HepG2 (cell line): Measurements from ENCODE around the gene FOXJ2. TPM values are rescaled to one million over a fixed set of nuclear protein-coding genes. Genes with fewer than 3 reads are reported as not detected.

ENCODE experiments used
- AGO2 ChIP-seq: fragments of 200-400 bp; formaldehyde crosslinking; optimal IDR thresholded peaks from 2 replicates; pipeline ENCODE3; 2017; ENCODE audit warnings: mild to moderate bottlenecking, low read depth, low read length, moderate library complexity
- EED ChIP-seq: sonication (generic); formaldehyde crosslinking; IDR thresholded peaks from 2 replicates; pipeline ENCODE4 v1.5.0; 2020; ENCODE audit warnings: mild to moderate bottlenecking, missing genetic modification reagents
- HNRNPUL1 ChIP-seq: fragments of 200-400 bp; formaldehyde crosslinking; IDR thresholded peaks from 2 replicates; pipeline ENCODE4 v1.6.1; 2017; ENCODE audit warnings: low read depth, mild to moderate bottlenecking, low read length, moderate library complexity
- TARDBP ChIP-seq: sonication (generic); formaldehyde crosslinking; IDR thresholded peaks from 2 replicates; pipeline ENCODE4 v1.8.0; 2022; ENCODE audit warnings: mild to moderate bottlenecking, missing genetic modification reagents
- TCF12 ChIP-seq, 2 experiments: fragments of 450-650 bp in 1 of 2; sonication (generic) in 1 of 2; formaldehyde crosslinking in 1 of 2; IDR thresholded peaks; 2 replicates each; pipeline versions ENCODE4 v1.6.1 to v1.8.0; 2017 to 2022; ENCODE audit warnings: antibody characterized with exemption in 1 of 2, mild to moderate bottlenecking in 1 of 2, missing genetic modification reagents in 1 of 2, moderate library complexity in 1 of 2
- YY1 ChIP-seq: IDR thresholded peaks from 2 replicates; pipeline ENCODE4 v1.6.1; 2011; ENCODE audit warnings: low read length, low read depth, moderate library complexity, mild to moderate bottlenecking; ENCODE audit not compliant: insufficient read depth, insufficient replicate concordance
- ZBTB42 ChIP-seq: sonication (generic); formaldehyde crosslinking; IDR thresholded peaks from 2 replicates; pipeline ENCODE4 v1.5.0; 2020; ENCODE audit warnings: mild to moderate bottlenecking, missing genetic modification reagents
- ZBTB7B ChIP-seq: sonication (generic); formaldehyde crosslinking; IDR thresholded peaks from 2 replicates; pipeline ENCODE4 v1.4.0; 2020; ENCODE audit warnings: missing genetic modification reagents
- ZNF333 ChIP-seq: sonication (generic); formaldehyde crosslinking; IDR thresholded peaks from 2 replicates; pipeline ENCODE4 v1.4.0; 2020; ENCODE audit warnings: mild to moderate bottlenecking, missing genetic modification reagents, borderline replicate concordance
- polyA plus RNA-seq, 8 experiments: library from polyadenylated mRNA; depleted of rRNA in 3 of 8; stranded (reverse) in 7 of 8; unstranded in 1 of 8; fragments of >200 nt; fragmentation: Illumina TruSeq in 4 of 8; extraction: Trizol in 4 of 8; gene quantifications; 2 replicates each; pipeline versions ENCODE4 v1.2.1 to v1.2.3, GENCODE V29; 2011 to 2016; ENCODE audit warnings: low read depth in 4 of 8, missing spikeins in 1 of 8, mixed read lengths in 1 of 8; ENCODE audit not compliant: insufficient read depth in 1 of 8
- total RNA-seq, 5 experiments: library from RNA; depleted of rRNA; stranded (reverse); fragments of >200 nt; fragmentation: Illumina TruSeq; extraction: Trizol; gene quantifications; 2 replicates each; pipeline ENCODE4 v1.2.3, GENCODE V29; 2016; ENCODE audit warnings: low read depth in 1 of 5
- TF ChIP-seq, protein P1 (sequence below): sonication (generic); formaldehyde crosslinking; IDR thresholded peaks from 2 replicates; pipeline ENCODE4 v1.5.0; 2020; ENCODE audit warnings: mild to moderate bottlenecking, missing genetic modification reagents, borderline replicate concordance
- TF ChIP-seq, protein P2 (sequence below): sonication (generic); formaldehyde crosslinking; IDR thresholded peaks from 2 replicates; pipeline ENCODE4 v1.4.0; 2020; ENCODE audit warnings: mild to moderate bottlenecking, missing genetic modification reagents

FOXJ2 gene
- total and polyA plus RNA-seq, 2 of the 13 experiments (the other 11 are each of a cell fraction or from before 2014, with no cell fraction given), result 2.2 to 2.9 TPM

DNA sequence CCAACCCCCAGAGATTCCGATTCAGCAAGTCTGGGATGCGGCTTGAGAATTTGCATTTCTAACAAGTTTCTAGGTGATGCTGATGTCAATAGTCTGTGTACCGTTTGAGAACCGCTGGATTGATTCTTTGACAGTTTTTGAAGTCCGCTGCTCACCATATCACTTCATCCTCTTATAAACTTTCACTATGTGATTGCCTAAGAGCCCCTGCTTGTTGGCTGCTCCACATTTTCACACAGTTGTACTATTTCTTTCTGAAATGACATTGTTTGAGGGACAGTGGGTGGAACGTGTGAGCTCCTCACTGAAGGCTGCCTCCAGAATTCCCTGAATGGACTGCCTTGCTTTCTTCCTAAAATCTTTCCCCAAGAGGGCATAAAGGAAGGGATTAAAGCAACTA lies 26.0 kb downstream of the FOXJ2 start (continued):
- TF ChIP-seq, protein P1, sequence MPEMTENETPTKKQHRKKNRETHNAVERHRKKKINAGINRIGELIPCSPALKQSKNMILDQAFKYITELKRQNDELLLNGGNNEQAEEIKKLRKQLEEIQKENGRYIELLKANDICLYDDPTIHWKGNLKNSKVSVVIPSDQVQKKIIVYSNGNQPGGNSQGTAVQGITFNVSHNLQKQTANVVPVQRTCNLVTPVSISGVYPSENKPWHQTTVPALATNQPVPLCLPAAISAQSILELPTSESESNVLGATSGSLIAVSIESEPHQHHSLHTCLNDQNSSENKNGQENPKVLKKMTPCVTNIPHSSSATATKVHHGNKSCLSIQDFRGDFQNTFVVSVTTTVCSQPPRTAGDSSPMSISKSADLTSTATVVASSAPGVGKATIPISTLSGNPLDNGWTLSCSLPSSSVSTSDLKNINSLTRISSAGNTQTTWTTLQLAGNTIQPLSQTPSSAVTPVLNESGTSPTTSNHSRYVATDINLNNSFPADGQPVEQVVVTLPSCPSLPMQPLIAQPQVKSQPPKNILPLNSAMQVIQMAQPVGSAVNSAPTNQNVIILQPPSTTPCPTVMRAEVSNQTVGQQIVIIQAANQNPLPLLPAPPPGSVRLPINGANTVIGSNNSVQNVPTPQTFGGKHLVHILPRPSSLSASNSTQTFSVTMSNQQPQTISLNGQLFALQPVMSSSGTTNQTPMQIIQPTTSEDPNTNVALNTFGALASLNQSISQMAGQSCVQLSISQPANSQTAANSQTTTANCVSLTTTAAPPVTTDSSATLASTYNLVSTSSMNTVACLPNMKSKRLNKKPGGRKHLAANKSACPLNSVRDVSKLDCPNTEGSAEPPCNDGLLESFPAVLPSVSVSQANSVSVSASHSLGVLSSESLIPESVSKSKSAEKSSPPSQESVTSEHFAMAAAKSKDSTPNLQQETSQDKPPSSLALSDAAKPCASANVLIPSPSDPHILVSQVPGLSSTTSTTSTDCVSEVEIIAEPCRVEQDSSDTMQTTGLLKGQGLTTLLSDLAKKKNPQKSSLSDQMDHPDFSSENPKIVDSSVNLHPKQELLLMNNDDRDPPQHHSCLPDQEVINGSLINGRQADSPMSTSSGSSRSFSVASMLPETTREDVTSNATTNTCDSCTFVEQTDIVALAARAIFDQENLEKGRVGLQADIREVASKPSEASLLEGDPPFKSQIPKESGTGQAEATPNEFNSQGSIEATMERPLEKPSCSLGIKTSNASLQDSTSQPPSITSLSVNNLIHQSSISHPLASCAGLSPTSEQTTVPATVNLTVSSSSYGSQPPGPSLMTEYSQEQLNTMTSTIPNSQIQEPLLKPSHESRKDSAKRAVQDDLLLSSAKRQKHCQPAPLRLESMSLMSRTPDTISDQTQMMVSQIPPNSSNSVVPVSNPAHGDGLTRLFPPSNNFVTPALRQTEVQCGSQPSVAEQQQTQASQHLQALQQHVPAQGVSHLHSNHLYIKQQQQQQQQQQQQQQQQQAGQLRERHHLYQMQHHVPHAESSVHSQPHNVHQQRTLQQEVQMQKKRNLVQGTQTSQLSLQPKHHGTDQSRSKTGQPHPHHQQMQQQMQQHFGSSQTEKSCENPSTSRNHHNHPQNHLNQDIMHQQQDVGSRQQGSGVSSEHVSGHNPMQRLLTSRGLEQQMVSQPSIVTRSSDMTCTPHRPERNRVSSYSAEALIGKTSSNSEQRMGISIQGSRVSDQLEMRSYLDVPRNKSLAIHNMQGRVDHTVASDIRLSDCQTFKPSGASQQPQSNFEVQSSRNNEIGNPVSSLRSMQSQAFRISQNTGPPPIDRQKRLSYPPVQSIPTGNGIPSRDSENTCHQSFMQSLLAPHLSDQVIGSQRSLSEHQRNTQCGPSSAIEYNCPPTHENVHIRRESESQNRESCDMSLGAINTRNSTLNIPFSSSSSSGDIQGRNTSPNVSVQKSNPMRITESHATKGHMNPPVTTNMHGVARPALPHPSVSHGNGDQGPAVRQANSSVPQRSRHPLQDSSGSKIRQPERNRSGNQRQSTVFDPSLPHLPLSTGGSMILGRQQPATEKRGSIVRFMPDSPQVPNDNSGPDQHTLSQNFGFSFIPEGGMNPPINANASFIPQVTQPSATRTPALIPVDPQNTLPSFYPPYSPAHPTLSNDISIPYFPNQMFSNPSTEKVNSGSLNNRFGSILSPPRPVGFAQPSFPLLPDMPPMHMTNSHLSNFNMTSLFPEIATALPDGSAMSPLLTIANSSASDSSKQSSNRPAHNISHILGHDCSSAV (CRISPR knock-in tag), result no peak
- TF ChIP-seq AGO2, result no peak
- TF ChIP-seq, protein P2, sequence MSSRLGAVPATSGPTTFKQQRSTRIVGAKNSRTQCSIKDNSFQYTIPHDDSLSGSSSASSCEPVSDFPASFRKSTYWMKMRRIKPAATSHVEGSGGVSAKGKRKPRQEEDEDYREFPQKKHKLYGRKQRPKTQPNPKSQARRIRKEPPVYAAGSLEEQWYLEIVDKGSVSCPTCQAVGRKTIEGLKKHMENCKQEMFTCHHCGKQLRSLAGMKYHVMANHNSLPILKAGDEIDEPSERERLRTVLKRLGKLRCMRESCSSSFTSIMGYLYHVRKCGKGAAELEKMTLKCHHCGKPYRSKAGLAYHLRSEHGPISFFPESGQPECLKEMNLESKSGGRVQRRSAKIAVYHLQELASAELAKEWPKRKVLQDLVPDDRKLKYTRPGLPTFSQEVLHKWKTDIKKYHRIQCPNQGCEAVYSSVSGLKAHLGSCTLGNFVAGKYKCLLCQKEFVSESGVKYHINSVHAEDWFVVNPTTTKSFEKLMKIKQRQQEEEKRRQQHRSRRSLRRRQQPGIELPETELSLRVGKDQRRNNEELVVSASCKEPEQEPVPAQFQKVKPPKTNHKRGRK (CRISPR knock-in tag), result no peak
- TF ChIP-seq ZBTB7B (CRISPR knock-in tag), result no peak
- no peak for TF ChIP-seq EED (CRISPR knock-in tag)
- TF ChIP-seq YY1, result no peak
- TF ChIP-seq TCF12 (IDR thresholded peaks at IDR 0.05), result no peak
- no peak for TF ChIP-seq TCF12 (CRISPR knock-in tag; IDR thresholded peaks at IDR 0.05)
- no peak for TF ChIP-seq HNRNPUL1
- no peak for TF ChIP-seq TARDBP (CRISPR knock-in tag)
- TF ChIP-seq ZNF333 (CRISPR knock-in tag), result no peak
- no peak for TF ChIP-seq ZBTB42
- TF ChIP-seq, all 625 proteins: peak for 0
